Testis (tissue), 2 donors: ENCODE results near the gene NFATC2.

ENCODE experiments used
- CTCF ChIP-seq, 3 experiments: fragments of 450-650 bp in 2 of 3; fragments of 200-600 bp in 1 of 3; sonication (generic) in 1 of 3; IDR thresholded peaks; one replicate each; pipeline ENCODE4 v1.5.1; 2016 to 2019; ENCODE audit warnings: antibody characterized with exemption in 3 of 3, mild to moderate bottlenecking in 2 of 3, moderate library complexity in 1 of 3
- POLR2A ChIP-seq: fragments of 450-650 bp; IDR thresholded peaks from one replicate; pipeline ENCODE4 v1.6.1; 2017; ENCODE audit warnings: antibody characterized with exemption, mild to moderate bottlenecking, moderate library complexity

- no peak for TF ChIP-seq CTCF (IDR thresholded peaks at IDR 0.05)
- TF ChIP-seq POLR2A, result no peak
Measured at GRCh38 chr20:51368461-51369211, 173.9 kb downstream of the NFATC2 start.
